Measurements from ENCODE around the gene ACBD4.

Gene ACBD4, protein sequence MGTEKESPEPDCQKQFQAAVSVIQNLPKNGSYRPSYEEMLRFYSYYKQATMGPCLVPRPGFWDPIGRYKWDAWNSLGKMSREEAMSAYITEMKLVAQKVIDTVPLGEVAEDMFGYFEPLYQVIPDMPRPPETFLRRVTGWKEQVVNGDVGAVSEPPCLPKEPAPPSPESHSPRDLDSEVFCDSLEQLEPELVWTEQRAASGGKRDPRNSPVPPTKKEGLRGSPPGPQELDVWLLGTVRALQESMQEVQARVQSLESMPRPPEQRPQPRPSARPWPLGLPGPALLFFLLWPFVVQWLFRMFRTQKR

DNA sequence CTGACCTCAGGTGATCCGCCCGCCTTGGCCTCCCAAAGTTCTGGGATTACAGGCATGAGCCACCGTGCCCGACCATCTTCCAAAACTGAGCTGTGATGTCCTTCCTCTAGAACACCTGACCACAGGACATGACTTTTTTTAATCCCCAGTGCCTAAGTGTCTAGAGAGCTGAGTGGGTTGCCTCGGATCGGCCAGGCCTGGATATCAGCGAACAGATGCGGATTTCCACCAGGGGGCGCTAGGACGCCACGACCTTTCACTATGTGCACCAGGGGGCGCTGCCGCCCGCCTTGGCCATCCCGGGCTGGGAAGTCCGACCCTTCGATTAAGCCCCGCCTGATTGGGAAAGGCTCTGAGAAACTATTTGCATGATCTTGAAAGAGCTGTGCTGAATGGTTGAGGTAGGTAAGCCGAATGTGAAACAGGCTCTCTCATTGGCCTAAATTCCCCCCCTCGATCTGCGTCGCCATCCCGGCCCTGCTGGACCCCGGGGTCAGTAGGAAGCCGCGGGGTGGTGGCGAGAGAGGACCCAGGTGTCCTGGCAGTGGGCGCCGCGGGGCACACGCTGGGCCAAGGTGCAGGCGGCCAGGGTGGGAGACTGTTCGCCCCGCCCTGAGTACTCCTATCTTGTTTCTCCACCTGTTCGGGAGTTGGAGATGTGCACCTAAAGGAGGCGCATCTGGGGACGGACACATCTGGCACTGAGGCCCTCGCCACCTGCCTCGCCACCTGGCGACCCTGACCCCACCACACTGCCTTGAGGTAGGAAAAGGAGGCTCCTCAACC lies at the start of gene ACBD4:
Gene ACBD4 (plus strand): TSS at position 496 of the 786 bp plus-strand sequence. CDS start 458 bp downstream, outside the sequence.
- DNase-seq, result peak; percentile 96

DNA sequence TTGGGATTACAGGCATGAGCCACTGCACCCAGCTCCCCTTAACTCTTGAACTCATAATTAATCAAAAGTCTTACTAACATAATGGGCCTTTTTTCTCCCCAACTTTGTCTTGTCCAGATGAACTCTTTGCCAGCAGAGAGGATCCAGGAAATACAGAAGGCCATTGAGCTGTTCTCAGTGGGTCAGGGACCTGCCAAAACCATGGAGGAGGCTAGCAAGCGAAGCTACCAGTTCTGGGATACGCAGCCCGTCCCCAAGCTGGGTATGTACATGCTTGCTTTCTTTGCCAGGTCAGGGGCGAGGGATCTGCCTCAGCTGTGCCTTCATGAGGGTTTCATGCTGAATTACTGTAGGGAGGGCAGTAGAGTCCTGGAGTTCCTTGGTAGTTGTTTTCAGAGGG lies 49.1 kb upstream of the ACBD4 start:
- no peak for DNase-seq

DNA sequence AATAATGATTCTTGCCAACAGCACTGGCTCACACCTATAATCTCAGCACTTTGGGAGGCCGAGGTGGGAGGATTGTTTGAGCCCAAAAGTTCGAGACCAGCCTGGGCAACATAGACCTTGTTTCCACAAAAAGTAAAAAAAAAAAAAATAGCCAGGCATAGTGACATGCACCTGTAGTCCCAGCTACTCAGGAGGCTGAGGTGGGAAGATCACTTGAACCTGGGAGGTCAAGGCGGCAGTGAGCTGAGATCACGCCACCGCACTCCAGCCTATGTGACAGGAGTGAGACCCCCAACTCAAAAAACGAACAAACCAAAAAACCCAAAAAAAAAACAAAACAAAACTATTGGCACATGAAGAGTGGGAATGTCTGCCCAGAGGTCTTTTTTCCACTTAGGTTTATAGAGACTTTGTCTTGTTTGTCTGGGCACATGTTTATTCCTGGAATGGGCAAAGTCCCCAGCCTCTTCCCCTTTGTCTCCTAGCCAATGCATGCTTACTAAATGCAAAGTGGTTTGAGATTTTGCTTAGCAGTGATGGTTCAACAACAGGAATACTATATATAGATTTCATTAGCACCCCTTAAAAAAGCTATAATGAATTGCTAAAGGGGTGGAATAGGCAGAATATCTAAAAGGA lies 48.5 kb upstream of the ACBD4 start:
- DNase-seq, result no peak

DNA sequence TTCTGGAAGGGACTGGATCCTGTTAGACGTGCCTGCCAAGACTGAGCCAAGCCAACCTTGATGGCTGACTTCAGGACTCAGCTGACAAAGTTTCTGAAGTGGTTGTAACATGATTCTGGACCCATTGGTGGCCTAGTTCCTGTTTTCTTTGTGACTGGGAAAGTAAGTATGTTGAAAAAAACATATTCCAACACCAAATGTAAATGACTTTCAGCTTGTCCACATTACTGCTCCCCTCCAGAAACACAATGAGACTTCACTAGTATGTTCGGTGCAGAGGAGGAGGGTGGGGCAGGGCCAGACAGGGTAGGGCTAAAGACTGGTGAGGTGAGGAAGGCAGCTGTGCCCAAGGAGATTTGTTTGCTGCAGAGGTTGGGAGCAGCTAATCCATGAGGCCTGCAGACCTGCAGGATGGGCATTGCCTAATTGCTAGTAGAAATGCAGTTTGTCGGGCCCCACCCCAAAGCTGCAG lies 47.9 kb upstream of the ACBD4 start:
- no peak for DNase-seq

DNA sequence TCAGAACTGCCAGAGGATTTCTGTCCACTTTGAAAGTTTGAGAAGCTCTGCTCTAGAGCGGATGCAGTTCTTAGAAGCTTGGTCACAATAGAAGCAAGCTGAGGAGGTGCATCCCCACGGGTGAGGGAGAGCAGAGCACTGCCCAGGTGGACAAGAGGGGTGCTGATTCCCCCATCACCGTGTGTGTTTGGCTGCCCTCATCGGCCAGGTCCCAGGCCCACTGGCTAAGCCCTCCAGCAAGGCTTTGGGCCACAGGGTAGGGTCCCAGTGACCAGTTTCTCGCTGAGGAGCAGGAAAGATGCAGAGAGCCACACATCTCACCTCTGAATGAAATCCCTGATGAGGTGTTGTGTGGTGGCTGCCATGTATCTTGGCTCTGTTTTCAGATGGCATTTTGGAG lies 47.5 kb upstream of the ACBD4 start:
- no peak for DNase-seq

DNA sequence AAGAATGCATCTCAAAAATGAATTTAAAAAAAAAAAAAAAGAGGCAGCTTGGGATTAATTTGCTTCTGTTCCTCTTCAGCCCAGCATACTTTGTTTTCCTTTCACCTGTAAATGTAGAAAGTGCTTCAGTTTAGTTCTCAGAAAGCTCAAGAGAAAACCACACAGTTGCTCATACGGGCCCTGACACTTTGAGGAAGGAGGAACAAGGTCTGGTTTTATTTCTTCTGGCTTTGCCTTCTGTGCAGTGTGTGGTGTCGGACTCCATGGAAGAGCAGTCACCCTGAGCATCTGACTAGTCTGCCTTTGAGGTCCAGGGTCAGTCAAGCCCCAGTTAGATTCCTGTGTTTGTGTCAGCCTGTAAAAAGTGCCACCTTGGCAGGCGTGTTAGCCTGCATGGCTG lies 46.7 kb upstream of the ACBD4 start:
- no peak for DNase-seq

DNA sequence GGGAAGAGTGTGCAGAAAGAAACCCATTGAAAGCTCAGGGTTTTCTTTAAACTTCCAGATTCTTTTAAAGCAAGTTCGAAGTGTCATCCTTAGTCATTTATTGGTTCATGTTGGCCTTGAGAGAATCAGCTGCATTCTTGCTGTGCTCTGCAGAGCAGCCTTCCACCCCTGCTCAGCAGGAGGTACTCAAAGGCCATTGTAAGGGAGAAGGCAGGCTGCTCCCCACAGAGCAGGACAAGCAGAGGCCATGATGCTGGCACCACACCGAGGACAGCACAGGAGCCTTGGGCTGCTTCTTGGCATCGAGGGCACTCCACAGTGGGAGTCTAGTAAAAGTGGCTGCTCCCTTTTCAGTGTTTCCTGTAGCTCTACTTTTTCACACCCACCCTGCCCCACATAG lies 44.8 kb upstream of the ACBD4 start:
- no peak for DNase-seq

DNA sequence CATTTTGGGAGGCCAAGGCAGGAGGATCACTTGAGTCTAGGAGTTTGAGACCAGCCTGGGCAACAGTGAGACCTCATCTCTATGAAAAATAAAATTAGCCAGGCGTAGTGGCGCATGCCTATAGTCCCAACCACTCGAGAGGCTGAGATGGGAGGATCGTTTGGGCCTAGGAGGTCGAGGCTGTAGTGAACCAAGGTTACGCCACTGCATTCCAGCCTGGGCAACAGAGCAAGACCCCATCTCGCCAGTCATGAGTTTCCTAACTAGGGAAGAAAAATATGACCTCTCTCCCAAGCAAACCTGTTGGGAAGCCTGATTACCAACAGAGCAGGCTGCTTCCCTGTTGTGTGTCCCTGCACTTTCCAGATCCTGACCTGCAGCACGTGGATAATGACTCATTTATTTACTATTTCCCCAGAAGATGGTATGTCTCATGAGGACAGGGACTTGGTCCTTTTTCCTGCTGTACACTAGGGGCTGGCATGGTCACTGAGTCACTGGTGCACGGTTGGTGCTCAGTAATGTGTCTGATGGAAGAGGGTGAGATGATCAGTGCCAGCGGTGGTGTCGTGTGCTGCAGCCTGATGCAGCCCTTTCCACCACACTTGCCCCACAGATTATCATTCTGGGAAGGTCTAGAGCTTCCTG lies 43.6 kb upstream of the ACBD4 start:
- no peak for DNase-seq

DNA sequence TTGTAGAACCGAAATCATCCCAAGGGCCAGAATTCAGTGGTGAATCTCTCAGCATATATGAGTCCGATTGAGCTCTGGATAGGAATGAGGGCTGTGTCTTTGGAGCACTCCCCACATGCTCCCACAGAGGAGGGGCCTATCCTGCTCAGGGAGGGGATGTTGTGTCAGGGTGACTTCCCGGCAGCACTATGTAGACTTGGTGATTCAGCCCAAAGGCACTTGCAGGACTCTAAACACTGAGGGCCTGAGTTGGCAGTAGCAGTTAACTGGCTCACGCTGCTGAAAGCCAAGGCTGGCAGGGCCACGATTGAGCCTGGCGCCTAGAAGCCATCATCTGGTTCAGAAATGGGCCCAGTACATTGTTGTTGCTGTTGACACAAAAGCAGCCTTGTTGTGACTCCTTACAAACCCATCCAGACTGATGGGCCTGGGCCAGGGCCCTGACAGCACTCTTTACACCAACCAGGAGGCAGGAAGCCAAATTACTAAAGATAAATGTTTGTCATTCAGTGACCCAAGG lies 42.5 kb upstream of the ACBD4 start:
- no peak for DNase-seq

DNA sequence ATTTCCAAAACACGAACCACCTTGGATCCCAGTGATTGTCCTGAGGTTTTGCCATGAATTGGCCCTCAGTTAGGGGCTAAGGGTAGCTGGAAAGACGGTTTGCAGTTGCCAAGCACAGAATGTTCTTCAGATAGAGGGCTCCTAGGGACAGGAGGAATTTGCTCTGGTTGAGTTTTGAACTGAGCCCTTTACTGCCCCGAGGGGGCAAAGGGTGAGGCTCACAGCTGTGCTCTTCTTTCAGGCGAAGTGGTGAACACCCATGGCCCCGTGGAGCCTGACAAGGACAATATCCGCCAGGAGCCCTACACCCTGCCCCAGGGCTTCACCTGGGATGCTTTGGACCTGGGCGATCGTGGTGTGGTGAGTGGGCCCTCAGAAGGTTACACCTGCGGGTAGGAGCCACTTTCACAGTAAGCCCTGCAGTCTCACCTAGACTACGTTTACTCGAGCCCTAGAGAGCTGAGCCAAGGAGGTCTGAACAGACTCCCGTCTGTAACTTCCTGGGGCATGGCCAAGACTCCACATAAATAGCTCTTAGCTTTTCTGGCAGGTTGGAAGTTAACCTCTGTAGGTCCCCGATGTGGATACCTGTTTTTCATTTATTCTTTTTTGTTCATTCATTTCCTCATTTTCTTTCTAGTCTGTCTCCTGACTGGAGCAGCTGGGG lies 41.9 kb upstream of the ACBD4 start:
- no peak for DNase-seq

DNA sequence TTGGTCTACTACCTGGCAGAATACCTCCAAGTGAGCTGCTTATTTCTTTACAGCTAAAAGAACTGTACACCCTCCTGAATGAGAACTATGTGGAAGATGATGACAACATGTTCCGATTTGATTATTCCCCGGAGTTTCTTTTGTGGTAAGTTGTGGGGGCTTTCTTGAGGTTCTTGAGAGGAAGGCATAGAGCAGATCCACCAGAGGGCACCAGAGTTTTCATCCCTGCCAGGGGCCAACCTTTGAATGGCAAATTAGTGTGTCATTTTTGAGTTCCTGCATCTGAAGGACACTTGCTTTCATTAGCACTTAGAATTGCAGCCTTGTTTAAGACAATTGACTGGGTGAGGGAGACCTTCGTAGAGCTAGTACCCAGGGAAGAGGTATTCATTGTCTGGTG lies 39.3 kb upstream of the ACBD4 start:
- no peak for DNase-seq

DNA sequence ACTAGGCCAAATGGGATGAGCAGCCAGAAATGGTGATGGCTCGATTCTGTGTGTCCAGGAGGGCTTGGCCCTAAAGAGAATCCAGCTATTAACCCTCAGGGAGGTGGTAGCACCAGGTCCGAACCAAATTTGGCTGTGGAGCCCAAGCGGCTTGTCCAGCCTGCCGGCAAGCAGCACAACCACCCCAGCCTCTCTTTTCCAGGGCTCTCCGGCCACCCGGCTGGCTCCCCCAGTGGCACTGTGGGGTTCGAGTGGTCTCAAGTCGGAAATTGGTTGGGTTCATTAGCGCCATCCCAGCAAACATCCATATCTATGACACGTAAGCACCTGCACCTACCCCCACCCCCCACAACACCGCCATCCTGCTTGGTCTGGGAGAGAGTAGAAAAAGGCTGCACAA lies 38.6 kb upstream of the ACBD4 start:
- DNase-seq, result no peak

DNA sequence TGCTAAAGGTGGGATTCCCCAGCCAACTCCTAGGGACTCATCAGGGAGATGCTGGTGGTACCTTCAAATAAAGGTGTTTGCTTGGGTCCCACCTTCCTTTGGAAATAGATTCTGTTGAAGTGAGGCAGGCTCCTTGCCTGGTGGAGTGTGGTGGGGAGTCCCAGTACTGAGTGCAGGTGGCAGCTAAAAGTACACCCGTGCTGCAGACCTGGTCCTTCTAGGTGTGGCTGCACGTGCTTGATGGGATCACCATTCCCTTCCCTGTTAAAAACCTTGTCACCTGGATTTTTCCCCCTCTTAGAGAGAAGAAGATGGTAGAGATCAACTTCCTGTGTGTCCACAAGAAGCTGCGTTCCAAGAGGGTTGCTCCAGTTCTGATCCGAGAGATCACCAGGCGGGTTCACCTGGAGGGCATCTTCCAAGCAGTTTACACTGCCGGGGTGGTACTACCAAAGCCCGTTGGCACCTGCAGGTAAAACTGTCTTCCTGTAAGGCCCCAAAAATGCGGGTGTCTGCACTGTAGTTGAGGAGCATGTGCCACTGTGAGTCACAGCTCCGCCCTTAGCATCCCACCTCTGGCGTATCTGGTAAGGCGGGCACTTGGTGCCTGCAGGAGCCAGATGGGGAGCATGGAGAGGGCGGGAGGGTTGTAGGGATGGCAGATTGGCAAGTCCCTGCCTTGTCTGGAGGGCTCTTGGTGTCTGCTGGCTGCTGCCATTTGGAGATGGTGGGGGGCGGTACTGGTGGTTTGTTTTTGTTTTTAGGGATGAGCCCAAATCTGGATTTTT lies 37.2 kb upstream of the ACBD4 start:
- no peak for DNase-seq

DNA sequence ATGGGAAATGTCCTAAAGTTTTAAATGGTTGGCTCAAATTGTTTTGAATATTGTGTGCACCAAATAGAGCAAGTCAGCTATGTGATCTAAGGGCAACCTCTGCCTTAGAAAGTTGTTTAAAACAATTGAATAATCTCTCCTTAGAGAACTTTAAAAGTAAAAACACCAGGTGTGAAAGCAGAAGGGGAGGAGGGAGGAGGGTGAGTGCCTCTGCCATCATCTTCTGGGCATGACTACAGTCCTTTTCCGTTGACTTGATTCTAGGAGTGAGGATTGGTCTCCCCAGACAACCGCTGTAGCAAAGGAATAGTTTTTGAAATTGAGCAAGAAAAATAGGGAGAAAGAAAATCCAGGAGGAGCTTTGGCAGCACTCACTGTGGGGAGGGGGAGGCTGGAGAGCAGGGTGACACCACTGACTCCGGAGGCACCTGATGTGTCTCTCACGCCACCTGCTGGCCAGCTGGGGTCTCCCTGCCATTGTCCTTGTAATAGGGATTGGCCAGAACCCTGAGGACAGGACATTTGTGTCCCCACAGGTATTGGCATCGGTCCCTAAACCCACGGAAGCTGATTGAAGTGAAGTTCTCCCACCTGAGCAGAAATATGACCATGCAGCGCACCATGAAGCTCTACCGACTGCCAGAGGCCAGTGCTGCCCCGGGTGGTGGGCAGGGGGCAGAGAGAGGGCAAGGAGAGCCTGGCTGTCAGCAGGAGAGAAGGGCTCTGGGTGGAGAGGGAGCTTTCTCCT lies 36.4 kb upstream of the ACBD4 start:
- DNase-seq, result peak; percentile 80

DNA sequence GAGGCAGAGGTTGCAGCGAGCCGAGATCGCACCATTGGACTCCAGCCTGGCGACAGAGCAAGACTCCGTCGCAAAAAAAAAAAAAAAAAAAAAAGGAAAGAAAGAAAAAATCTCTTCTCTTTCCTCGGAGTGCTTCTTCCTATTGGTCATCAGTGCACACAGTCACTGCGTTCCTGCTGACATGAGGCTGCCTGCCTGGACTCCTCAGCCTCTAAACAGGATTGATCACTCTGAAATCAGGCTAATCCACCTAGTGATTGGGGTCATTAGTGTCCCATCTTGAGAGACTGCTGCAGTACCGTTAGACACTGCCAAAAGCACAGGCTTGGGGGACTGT lies 34.0 kb upstream of the ACBD4 start:
- no peak for DNase-seq

DNA sequence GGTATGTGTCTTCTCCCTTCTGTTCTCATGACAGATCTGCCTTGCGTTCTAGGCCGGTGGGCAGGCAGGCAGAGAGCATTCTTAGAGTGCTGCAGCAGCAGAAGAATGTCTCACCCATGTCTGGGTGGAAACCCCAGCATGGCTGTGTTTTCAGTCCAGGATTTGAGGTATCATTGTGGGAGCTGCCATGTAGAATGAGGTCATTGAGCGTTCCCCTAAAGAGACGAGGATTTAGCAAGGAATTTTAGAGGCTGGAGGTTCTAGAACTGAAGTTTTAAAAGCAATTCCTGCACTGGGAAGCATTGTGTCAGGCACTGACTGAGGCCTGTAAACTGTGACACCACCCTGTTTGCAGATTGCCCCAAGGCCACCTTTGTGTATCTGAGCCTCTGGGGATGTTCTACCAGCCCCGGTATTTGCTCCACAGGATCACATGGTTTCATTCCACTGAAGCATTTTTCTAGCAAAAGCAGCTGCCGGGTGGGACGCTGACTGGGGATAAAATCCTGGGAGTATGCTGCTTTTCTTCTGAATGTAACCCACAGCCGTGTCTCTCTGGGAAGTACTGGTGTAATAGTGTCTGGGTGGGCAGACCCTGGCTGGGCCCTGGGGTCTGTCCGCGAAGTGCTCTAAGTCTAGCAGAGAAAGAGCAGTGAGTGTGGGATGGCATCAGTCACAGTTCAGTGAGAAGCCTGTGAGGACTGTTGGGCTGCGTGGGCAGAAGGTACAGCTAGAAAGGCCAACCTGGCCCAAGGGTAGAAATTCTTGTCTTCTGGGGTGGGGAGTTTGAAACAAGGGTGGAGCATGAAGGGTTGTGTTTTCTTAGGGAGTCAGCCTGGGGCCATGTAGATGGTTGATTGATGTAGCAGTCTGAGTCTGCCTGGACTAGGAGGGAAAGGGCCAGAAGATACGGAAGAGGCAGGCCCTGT lies 33.3 kb upstream of the ACBD4 start:
- DNase-seq, result no peak

DNA sequence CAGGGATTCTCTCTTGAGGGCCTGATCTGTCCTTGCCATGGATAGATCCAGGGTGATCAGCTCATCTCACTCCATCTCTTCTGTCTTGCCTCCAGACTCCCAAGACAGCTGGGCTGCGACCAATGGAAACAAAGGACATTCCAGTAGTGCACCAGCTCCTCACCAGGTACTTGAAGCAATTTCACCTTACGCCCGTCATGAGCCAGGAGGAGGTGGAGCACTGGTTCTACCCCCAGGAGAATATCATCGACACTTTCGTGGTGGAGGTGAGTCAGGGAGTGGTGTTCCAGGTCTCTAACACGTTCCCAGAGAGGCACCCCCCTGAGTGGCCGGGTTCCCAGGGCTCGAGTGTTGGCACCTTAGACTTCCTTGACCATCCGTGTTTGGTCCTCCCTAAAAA lies 32.6 kb upstream of the ACBD4 start:
- DNase-seq, result no peak

DNA sequence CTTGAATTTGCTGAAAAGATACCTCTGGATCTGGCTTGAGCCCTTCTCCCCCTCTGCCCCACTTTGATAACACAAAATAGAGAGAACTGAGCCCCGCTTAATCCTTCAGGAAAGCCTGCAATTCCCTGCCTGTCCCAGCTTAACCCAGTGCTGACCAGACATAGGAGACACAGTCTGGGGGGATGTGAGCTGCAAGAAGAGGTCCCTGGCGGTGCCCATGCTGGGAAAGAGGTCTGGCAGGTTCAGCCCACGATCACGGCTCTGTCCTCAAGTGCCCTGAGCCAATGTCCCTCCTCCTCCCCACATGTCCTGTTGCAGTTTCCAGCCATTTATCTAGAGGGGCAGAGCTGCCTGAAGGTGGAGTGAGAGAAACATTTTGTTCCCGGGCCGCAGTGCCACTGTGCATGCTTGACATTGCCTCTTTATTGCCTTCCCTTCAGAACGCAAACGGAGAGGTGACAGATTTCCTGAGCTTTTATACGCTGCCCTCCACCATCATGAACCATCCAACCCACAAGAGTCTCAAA lies 32.2 kb upstream of the ACBD4 start:
- no peak for DNase-seq

DNA sequence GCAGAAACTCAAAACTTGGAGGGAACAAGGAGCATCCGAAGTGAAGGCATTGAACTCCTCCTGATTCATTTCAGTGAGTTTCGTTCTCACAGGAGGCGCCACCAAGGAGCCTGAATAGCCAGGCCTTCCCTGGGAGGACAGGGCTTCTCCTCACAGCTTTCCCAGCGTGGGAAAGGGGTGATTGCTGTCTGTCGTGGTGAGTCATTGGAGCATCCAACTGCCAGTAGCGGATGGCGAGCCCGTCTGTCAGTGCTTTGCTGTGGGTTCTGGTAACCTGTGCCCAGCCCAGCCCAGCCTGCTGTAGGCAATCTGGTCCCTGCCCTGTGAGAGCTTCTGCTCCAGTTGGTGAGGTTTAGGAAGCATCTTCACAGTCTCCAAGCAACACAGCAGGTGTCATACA lies 31.5 kb upstream of the ACBD4 start:
- DNase-seq, result no peak

DNA sequence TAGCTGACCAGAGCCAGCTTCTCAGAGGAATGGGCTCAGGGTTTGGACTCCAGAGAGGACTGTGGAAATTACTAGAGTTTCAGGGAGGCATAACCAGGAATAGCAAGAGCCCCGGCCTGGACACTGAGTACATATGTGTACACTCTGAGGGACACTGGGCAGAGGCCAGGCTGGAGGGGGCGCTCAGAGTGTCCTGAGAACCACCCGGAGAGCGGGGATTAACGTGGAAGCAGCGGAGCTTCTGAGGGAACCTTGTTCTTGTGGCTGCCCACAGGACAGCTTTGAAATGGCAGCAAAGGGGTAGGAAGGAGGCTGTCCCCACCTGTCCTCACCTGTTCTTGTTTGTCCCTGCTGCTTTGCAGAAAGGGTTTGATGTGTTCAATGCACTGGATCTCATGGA lies 31.0 kb upstream of the ACBD4 start:
- no peak for DNase-seq

Data from activated CD8-positive, alpha-beta memory T cell treated with anti-CD3 and anti-CD28 coated beads, Interleukin-2, amount 50 U/mL, for 4 hours (primary cell).